Amygdala (tissue), 56 donors: Measurements from ENCODE around the gene ACSS3.
"Not testable (repeated sequence)": the region's sequence is repeated elsewhere in the genome, so short reads cannot be mapped to it uniquely, and the experiment has no call there.

ENCODE experiments used
- DNase-seq, 56 donors: peaks; one replicate each; lab custom pipeline; 2025; lab: John Stamatoyannopoulos, UW

ACSS3 gene, protein sequence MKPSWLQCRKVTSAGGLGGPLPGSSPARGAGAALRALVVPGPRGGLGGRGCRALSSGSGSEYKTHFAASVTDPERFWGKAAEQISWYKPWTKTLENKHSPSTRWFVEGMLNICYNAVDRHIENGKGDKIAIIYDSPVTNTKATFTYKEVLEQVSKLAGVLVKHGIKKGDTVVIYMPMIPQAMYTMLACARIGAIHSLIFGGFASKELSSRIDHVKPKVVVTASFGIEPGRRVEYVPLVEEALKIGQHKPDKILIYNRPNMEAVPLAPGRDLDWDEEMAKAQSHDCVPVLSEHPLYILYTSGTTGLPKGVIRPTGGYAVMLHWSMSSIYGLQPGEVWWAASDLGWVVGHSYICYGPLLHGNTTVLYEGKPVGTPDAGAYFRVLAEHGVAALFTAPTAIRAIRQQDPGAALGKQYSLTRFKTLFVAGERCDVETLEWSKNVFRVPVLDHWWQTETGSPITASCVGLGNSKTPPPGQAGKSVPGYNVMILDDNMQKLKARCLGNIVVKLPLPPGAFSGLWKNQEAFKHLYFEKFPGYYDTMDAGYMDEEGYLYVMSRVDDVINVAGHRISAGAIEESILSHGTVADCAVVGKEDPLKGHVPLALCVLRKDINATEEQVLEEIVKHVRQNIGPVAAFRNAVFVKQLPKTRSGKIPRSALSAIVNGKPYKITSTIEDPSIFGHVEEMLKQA

DNA sequence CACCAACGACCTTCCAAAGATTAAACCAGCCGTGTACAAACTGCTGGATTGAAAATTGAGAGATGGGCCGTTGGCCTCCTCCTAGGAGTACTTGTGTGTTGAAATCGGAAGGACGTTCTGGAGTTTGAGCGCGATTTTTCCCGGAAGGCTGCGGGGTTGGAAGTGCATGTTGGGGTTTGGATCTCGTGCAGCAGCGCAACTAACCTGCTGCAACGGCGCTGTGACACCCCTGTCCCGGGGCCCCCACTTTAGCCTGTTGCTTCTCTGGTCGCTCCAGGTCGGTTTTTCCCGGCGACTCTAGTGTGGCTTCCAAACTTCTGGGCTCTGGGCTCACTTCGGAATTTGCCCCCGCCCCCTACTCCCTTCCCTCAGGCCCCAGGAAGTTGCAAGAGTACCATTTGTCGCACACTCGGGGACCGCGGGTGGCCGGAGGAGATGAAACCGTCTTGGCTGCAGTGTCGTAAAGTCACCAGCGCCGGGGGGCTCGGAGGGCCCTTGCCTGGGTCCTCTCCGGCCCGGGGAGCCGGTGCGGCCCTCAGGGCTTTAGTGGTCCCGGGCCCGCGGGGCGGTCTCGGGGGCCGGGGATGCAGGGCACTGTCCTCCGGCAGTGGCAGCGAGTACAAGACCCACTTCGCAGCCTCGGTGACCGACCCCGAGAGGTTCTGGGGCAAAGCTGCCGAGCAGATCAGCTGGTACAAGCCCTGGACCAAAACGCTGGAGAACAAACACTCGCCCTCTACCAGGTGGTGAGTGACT, at the start of gene ACSS3:
TSS of gene ACSS3 (plus strand) at position 394 of the 756 bp plus-strand sequence. CDS start at position 436, 42 bp downstream.
- DNase-seq, result peak in 34 of 56 donors; percentile 4 to 56 (median 29)

DNA sequence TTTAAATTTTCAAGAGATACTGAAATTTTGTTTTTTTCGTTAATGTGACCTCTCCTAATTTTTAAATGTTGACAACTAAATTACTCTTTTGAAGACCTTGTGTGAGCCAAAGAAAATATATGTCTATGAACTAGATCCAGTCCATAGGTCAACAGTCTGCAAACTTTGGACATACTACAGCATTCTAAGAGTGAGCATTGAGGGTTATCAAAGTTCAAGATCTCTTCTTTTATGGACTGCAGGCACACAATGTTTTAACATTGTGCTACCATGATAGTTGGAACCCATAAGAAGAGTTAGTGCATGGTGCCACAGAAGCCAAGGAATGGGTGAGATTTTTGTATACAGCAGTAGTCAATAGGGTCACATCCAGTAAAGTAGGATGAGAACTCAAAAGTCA, 43.0 kb upstream of the ACSS3 start:
- DNase-seq, result no peak

DNA sequence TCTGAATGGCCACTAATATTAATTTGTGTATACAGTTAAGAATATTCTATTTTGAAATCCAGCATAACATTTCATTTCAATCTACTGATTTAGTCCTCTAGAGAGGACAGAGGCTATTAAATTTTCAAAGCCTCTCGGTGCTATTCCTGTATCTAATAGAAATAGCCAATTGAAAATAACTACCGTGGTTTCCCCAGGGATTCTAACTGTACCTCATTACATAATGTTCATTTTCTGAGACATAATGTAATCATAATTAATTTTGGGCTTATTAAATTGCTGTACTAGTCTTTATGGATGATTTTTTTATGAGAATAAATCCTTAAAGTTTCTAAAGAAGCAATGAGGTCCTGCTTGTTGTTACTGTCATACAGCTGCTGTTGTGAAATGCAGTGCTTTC, 38.6 kb upstream of the ACSS3 start:
- no peak for DNase-seq

DNA sequence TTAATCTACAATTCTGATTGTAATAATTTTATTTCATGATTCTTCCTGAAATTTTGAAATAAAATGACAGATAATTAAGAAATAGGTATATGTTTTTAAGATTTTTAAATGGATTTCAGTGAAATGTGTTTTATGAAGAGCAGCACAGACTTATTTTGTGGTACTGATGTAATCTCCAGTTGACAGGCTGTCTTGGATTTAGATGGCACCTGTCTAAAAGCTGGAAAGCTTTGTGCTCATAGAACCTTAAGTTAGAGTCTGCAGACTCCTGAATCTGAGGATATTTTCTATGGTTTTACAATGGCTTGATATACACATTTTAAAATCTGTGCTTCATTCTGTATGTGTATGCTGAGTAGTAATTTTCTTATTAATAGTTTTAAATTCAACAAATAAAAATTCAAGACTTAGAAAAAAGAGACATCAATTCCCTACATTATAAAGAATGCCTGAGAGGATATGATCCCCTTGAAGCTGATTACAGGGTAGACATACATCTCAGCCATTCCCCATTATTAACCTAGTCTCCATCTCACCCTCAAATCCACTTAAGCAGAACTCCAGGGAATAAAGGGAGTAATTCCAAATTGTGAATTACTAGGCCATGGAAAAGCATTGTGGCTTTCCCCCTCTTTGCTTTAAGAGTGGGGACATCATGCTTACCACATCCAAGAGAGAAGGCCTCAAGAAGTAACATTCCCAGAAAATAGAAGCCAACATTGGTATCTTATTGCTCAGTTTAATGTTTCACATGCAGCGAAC, 33.7 kb upstream of the ACSS3 start:
- DNase-seq, result no peak

DNA sequence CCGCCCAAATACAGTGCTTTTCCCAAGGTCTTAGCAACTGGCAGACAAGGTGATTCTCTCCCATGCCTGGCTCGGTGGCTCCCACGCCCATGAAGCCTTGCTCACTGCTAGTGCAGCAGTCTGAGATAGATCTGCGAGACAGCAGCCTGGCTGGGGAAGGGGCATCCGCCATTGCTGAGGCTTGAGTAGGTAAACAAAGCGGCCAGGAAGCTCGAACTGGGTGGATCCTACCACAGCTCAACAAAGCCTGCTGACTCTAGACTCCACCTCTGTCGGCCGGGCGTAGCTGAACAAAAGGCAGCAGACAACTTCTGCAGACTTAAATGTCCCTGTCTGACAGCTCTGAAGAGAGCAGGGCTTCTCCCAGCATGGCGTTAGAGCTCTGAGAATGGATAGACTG, 12.9 kb upstream of the ACSS3 start:
- not testable (repeated sequence) for DNase-seq

DNA sequence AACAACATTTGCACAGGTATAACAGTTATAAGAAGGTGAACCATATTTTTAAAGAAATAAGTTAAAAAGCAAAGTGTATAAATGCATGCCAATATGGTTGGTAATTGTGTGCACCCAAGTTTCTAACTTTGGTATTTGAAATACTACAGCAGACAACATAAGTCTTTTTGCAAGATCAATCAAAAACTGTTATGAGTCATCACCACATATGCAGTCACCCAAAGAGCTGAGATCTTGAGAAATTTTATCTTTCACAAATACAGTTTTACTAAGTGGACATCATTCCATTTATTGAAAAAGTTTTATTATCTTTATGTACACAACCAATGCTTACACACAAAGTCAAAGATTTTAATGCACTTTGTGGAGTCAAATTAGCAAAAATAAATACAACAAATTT, 7.0 kb upstream of the ACSS3 start:
- DNase-seq, result no peak

DNA sequence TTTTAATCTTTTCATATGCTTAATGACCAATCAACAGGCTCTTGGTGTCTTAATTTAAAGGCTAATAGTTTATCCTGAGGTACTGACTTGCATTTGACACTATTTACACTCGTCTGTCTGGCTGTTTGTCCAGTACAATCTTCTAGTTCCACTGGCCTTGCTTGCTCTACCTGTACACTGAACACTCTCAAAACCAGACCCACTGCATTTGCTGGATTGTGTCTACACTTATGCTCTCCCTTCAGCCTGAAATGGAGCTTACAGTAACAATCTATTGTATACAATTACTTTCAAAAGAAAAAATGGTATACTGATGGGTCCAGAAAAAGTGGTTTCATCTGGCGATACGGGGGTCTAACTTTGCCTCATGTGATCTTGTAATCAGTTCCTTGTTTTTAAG, 2.3 kb upstream of the ACSS3 start:
- DNase-seq, result no peak

DNA sequence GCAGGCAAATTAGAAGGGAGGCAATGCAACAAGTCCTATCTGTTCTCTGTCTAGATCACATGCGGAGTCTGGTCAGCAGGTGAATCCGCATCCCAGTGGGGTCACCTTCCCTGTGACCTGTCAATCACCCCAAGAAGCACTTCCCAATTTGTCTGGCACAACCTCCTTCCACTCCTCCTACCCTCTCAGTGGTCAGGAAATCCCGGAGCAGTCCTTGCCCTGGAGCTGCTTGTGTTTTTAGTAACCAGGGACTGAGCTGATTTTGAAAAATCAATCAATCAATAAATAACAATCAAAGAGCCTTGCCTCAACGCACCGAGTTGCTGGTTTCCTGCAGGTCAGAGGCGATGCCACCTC, 572 bp upstream of the ACSS3 start:
- DNase-seq, result peak in 24 of 56 donors; percentile 1 to 49 (median 11)

DNA sequence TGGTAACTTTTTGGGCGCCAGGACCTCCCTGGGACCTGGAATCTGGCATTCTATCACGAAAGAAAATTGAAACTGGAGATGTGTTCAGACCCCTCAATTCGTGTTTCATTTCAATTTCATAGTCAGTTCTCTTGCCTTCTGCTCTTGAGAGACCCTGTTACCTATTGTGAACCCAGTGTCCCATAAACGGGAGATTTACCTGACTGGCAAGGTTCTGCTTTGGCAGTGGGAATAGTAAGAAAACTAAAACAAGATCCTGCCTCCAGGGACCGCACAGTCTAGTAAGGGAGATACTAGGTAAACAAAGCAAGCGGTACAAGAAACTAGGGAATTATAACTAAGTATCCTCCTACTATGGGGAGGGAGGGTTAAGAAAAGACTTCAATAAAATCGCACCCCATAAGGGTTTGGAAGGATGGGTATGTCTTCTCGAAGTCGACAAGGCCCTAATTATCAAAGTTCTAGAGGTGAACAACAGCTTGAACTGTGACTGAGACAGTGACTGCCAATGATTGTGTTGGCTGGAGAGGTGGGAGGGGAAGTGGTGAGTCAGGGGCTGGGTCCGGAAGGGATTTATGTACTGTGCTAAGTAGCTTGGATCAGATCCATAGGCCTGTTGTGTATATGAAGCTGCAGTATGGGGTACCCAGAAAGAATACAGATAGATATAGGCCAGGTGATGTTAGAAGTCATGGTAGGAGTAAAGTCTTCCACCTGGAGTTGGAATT, 754 bp downstream of the ACSS3 start:
- DNase-seq, result no peak

DNA sequence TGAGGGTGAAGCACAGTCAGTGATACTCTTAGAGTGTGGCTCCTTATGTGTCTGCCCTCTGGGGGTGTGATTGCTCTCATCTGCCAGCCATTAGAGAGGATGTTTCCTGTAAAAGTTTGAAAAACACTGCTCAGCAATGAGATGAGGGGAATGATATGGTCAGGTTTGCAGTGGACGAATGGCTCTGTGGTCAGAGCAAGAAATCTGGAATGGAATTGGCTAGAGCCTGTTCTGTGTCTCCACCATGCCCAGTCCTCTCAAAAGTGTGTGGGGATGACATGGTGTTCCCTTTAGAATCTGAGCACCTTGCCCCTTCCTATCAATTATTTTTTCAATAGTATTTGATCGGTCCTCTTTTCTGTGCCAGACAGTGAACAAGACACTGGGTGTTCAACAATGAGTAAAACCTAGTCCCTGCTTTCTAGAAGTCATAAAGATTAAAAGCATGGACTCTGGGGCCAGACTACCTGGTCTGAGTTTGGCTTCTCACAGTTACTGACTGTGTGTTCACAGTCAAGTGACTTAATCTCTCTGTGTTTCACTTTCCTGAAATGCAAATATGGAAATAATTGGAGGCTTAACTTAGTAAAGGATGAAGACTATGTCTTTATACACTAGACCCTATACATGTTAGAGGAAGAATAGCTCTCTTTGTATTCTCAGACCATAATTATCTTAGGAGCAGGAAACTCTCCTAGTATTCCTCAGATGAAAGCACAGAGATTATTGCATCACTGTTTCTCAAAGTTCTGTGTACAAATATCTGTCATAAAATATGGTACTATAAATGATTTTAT, 1.6 kb downstream of the ACSS3 start:
- no peak for DNase-seq

DNA sequence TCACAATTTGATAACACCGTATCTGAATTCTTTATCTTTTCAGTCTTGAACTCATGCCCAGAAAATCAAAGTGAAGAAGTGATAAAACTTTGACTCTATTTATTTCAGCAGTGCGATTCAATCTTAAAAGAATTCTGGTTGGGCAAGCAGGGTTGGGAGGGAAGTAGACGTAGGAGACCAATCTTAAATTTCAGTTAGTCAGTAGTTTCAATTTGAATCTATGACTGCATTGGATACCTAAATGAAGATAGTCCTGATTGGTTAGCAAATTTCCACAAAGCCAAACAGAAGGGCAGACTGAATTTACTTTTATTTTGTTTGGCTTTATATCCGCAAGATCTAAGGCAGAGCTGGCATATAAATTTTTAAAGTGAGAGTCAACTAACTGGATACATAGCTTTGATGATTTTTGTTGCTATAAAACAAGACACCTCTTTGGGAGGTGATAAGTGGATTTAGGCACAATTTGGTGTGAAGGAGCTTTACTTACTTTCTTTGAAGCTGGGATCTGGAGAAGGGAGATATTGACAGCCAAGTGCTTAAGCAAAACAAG, 2.6 kb downstream of the ACSS3 start:
- no peak for DNase-seq

DNA sequence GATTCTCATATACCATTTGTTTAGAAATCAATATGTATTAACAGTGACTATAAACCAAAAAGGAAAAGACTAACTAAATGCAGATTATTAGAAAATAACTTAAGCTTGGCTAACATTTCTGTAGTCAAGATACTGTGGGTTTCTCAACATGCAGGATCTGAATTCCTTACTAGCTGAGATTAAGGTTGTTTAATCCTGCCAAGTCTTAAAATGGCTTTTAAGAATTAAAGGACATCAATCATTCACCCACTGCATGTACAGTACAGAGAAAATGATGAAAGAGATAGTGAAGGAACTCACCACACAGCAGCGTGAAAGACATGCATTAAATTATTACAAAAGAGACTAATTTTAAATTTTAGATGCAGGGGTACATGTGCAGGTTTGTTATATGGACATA, 3.8 kb downstream of the ACSS3 start:
- DNase-seq, result no peak

DNA sequence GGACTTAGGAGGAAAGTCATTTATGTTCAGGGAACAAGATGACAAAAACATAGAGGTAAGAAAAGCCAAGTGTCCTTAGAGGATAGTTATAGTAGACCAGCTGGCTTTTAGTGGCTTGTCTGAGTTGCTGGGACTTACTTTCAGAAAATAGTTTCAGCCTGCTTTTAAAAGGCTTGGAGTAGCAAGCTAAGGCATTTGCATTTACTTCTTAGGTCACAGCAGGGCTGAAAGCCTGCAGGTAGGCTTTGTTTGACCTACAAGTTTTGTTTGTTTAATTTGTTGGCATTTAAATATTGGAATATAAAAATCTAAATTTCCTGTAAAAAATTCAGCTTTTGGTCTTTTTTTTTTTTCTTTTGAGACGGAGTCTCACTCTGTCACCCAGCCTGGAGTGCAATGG, 5.1 kb downstream of the ACSS3 start:
- no peak for DNase-seq

DNA sequence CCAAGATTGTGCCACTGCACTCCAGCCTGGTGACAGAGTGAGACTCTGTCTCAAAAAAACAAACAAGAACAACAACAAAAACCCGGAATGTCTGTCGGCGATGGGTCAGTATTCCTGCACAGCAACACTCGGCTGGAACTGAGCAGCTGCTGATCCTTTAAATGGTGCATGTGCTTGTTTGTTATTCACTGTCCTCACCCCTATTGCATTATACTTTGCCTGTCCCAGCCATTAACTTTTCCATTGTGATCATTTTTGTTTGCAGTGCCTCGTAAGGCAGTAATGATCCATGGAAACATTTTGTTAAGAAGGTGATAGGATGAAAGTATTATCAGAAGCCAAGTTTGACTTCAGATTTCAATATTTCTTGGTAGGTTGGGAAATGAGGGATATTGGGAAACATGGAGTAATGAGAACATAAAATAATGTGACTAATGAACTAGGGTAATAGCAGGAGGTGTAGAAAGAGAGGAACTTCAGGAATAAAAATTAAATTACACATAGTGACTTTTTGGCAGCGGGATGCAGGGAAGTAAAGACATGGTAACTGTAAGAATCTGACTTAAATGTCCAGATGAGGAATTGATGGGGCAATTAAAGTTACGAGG, 6.1 kb downstream of the ACSS3 start:
- no peak for DNase-seq

DNA sequence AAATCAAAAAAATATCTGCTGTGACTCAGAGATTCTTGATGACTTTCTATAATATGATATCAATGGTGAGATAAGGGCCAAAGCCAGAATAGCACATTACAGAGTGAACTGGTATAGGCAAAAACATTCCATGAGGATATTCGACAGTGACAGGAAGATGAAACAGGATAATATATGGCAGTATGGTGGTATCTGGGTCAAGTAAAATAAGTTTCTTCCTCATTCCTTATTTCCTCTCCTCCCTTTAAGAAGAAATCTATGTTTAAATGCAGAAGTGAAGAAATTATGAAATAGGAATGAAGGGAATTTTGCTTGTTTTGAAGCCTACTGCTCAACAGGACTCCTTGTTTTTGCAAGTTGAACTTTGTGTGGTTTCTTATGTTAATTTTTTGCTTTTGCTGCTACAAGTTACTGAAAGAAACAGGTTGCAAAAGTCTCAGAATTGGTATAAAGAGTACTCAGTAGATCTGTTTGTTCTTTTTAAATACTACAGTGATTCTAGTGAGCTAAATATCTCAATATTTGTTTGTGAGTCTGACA, 7.0 kb downstream of the ACSS3 start:
- no peak for DNase-seq

DNA sequence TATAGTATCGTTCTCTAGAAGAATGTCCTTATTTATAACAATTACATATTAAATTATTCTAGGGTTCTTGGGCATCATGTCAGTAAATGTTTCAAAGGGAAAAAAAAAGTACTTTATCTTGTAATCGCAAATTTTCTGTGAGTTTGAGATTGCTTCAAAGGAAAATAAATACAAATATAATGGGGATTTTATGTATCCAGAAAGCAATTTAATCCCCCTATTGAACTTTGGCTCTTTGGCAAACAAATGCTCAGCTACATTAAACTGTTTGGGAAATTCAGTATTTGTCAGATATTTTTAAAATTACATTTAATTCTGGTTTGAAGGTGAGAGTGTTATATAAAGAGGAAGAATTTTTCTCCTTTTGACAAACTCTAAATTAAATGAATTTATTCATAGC, 8.0 kb downstream of the ACSS3 start:
- no peak for DNase-seq

DNA sequence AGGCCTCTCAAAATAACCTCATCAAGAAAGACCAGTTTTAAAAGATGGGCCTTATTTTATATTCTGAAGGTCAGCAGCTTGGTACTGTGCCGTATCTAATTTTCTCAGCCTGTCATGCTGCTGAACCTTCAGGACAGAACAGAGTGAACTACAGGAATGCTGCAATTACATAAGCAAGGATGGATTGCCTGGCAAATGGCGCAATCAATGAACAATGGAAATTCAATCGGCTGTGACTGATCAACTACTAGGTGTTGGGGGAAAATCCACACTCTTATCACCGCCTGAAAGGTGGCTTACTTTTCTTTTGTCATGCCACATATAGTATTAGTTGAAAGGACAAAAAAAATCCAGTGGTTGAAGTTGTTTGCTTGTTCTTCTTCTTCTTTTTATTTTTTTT, 8.5 kb downstream of the ACSS3 start:
- peak in 1 of 56 donors; percentile 4 for DNase-seq

DNA sequence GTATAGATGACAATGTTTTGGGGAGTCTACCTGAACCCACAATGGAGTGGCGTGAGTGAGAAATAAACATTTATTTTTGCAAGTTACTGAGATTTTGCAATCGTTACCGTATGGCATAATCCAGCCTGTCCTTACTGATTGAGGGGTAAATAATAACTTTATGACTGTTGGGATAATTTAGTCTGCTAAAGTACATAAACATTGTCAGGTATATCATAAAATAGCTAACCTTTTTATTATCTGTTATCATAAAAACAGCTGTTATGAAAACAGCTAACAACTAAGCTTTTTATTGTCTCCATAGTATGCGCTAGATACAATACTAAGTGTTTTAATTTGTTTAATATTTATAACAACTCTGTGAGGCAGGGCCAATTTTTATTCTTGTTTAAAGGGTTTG, 10.3 kb downstream of the ACSS3 start:
- DNase-seq, result no peak
